Esophagus muscularis mucosa (tissue), 3 donors: ENCODE measurements around the gene PSME1.

Source experiments
- POLR2A ChIP-seq: fragments of 450-650 bp; IDR thresholded peaks from one replicate; pipeline ENCODE4 v1.6.1; 2017; ENCODE audit warnings: antibody characterized with exemption, moderate library complexity, mild to moderate bottlenecking, low read depth
- TF ChIP-seq, protein P1 (sequence below), 3 experiments: fragments of 200-600 bp in 2 of 3; fragments of 450-650 bp in 1 of 3; sonication (generic) in 2 of 3; IDR thresholded peaks; one replicate each; pipeline ENCODE4 v1.5.1; 2017 to 2019; ENCODE audit warnings: antibody characterized with exemption in 3 of 3, mild to moderate bottlenecking in 2 of 3, moderate library complexity in 1 of 3

DNA sequence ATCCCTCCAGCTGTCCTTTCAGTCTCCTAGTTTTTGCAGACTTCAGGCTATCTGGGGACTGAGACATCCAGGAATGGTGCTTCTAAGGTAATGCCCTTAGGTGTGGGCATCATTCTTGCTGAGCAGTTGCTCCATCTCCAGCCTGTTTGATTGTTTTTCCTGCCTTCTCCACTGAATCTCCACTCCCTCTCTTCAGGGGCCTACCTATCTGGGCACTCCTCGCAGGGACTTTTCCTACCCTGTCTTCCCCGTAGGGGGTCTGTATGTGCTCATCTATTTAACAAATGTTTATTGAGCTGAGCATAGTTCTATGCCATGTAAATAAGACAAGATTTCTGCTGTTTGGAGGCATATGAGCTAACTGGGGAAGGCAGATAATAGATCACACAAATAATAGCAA, 3.0 kb upstream of the PSME1 start:
- no peak for TF ChIP-seq POLR2A
- TF ChIP-seq, protein P1, sequence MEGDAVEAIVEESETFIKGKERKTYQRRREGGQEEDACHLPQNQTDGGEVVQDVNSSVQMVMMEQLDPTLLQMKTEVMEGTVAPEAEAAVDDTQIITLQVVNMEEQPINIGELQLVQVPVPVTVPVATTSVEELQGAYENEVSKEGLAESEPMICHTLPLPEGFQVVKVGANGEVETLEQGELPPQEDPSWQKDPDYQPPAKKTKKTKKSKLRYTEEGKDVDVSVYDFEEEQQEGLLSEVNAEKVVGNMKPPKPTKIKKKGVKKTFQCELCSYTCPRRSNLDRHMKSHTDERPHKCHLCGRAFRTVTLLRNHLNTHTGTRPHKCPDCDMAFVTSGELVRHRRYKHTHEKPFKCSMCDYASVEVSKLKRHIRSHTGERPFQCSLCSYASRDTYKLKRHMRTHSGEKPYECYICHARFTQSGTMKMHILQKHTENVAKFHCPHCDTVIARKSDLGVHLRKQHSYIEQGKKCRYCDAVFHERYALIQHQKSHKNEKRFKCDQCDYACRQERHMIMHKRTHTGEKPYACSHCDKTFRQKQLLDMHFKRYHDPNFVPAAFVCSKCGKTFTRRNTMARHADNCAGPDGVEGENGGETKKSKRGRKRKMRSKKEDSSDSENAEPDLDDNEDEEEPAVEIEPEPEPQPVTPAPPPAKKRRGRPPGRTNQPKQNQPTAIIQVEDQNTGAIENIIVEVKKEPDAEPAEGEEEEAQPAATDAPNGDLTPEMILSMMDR (IDR thresholded peaks at IDR 0.05), result no peak
